Measurements from ENCODE around the gene CTRB1. TPM values are rescaled to one million over a fixed set of nuclear protein-coding genes. Genes with fewer than 3 reads are reported as not detected.
"Not testable (repeated sequence)": the region's sequence is repeated elsewhere in the genome, so short reads cannot be mapped to it uniquely, and the experiment has no call there.

CTRB1 gene
- total RNA-seq, 1 donor from 2014 or later = not detected

GRCh38 chr16:75271441-75272096 lies 52.8 kb downstream of the CTRB1 start:
- TF ChIP-seq CTCF (IDR thresholded peaks at IDR 0.05; ENCODE audit: unreplicated experiment) = no peak
- H3K27ac Mint-ChIP-seq = peak overlapping the region; percentile 72
- DNase-seq (ENCODE audit: low spot score in 2 of 2, unreplicated experiment in 2 of 2) = no peak
- H3K4me3 Mint-ChIP-seq = no peak overlapping the region
- H3K36me3 Mint-ChIP-seq = no peaks in the 10 kb centered on the region
- no peaks in the 10 kb centered on the region for H3K9me3 Mint-ChIP-seq
- peaks cover 10% of the 10 kb centered on the region for H3K4me1 Mint-ChIP-seq
- no peaks in the 10 kb centered on the region for H3K27me3 Mint-ChIP-seq (ENCODE audit: low read depth)

- Mint-ChIP-seq H3K4me1 (peaks cover 9% of the 10 kb centered on the region), H3K36me3 (no peaks in the 10 kb centered on the region)
Observed at GRCh38 chr16:75272097-75272551, 53.3 kb downstream of the CTRB1 start.

GRCh38 chr16:75272629-75273028 lies 53.8 kb downstream of the CTRB1 start:
- not testable (repeated sequence) for H3K9me3 Mint-ChIP-seq; H3K4me3 Mint-ChIP-seq; DNase-seq (ENCODE audit: low spot score in 2 of 2, unreplicated experiment in 2 of 2); H3K4me1 Mint-ChIP-seq; H3K36me3 Mint-ChIP-seq; H3K27me3 Mint-ChIP-seq (ENCODE audit: low read depth)
- H3K27ac Mint-ChIP-seq = peak overlapping the region; percentile 67

More at GRCh38 chr16:75272097-75272551, 53.3 kb downstream of the CTRB1 start:
- H3K27me3 Mint-ChIP-seq (ENCODE audit: low read depth) = no peaks in the 10 kb centered on the region
- no peaks in the 10 kb centered on the region for H3K9me3 Mint-ChIP-seq
- no peak overlapping the region for H3K4me3 Mint-ChIP-seq
- DNase-seq (ENCODE audit: low spot score in 2 of 2, unreplicated experiment in 2 of 2) = no peak
- H3K27ac Mint-ChIP-seq = peak overlapping the region; percentile 67
- TF ChIP-seq CTCF (IDR thresholded peaks at IDR 0.05; ENCODE audit: unreplicated experiment) = no peak

GRCh38 chr16:75273054-75273925 lies 54.5 kb downstream of the CTRB1 start:
- H3K36me3 Mint-ChIP-seq = no peaks in the 10 kb centered on the region
- peaks cover 9% of the 10 kb centered on the region for H3K4me1 Mint-ChIP-seq
- no peak for DNase-seq (ENCODE audit: low spot score in 2 of 2, unreplicated experiment in 2 of 2)
- no peak overlapping the region for H3K4me3 Mint-ChIP-seq
- H3K9me3 Mint-ChIP-seq = no peaks in the 10 kb centered on the region
- H3K27me3 Mint-ChIP-seq (ENCODE audit: low read depth) = no peaks in the 10 kb centered on the region
- no peak for TF ChIP-seq CTCF (IDR thresholded peaks at IDR 0.05; ENCODE audit: unreplicated experiment)
- H3K27ac Mint-ChIP-seq = peak overlapping the region; percentile 34

Other genes starting within 250 kb of the CTRB1 start
- gene WDR59, start 233.9 kb upstream of the CTRB1 start, total RNA-seq = 115 to 134 TPM (median 127 TPM) in 3 replicates
- 52.9 to 55.0 TPM (median 53.1 TPM) in 3 replicates for gene ZNRF1, start 220.0 kb upstream of the CTRB1 start, total RNA-seq
- gene LDHD, start 102.2 kb upstream of the CTRB1 start, total RNA-seq = 0.65 to 0.86 TPM (median 0.66 TPM) in 3 replicates
- gene ZFP1, start 70.5 kb upstream of the CTRB1 start, total RNA-seq = 21.8 to 22.3 TPM (median 21.8 TPM) in 3 replicates
- gene CTRB2, start 11.8 kb upstream of the CTRB1 start, total RNA-seq = not detected in 3 replicates
- gene BCAR1, start 32.6 kb downstream of the CTRB1 start, total RNA-seq = 87.3 to 95.9 TPM (median 95.1 TPM) in 3 replicates
- gene CFDP1, start 214.5 kb downstream of the CTRB1 start, total RNA-seq = 86.7 to 89.1 TPM (median 87.0 TPM) in 3 replicates
- 37.1 to 40.2 TPM (median 38.4 TPM) in 3 replicates for gene TMEM170A, start 245.7 kb downstream of the CTRB1 start, total RNA-seq